ENCODE data around the gene SLC24A5.

SLC24A5 gene

DNA sequence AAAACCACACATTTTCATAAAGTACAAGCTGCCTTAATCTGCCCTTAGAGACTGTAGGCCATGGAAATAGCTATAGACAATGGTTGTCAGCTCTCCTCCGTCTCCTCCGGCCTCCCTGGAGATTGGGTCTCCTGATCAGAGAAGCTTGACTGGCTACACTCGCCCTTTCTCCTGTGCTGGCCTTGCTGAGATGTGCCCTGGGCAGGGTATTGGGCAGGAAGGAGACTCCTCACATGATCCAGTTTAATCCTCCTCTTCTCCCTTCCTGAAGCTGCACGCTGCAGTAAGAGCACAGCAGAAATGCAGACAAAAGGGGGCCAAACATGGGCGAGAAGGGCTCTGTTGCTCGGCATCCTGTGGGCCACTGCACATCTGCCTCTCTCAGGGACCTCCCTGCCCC lies at the start of gene SLC24A5:
Gene SLC24A5 (plus strand): TSS at position 246 of the 400 bp plus-strand sequence. CDS start 55 bp downstream, at position 301.
- no peak for DNase-seq (ENCODE audit: low spot score)

DNA sequence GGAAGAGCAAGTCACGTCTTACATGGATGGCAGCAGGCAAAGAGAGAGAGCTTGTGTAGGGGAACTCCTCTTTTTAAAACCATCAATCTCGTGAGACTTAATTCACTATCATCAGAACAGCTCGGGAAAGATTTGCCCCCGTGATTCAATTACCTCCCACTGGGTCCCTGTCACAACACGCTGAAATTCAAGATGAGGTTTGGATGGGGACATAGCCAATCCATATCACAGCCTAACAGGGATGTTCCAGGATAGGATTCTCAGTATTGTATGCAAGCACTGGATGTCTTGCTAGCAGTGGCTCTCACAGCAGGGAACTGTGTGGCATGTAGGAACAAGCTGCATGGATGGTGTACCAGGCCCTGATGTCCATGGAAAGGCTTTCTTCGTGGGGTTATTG lies 47.8 kb upstream of the SLC24A5 start:
- DNase-seq (ENCODE audit: low spot score): no peak

- DNase-seq (ENCODE audit: low spot score): no peak
Observed at GRCh38 chr15:48073881-48074280, 46.9 kb upstream of the SLC24A5 start.

DNA sequence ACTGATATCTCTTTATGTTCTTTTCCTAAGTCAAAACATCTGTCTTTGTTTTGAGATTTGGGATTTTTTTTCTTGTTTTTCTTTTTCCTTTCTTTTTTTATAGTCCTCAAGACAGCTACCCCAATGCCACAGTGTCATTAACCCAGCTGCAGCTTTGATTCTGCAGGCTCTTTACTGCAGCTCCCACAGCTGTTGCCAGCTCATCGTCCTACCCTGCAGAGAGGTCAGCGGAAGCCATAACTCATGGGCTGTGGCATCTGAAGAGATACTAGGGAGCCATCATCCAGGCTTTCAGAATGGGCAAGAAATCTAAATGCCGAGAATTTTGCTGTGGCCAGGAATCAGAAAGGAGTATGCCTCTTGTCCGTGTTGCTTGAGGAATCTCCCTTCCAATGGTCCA lies 44.3 kb upstream of the SLC24A5 start:
- DNase-seq (ENCODE audit: low spot score): no peak

- DNase-seq (ENCODE audit: low spot score): no peak
Observed at GRCh38 chr15:48077616-48078184, 43.1 kb upstream of the SLC24A5 start.

- DNase-seq (ENCODE audit: low spot score): no peak
Observed at GRCh38 chr15:48084759-48085590, 35.8 kb upstream of the SLC24A5 start.

GRCh38 chr15:48085591-48085930 lies 35.2 kb upstream of the SLC24A5 start:
- no peak for DNase-seq (ENCODE audit: low spot score)

GRCh38 chr15:48086133-48086532 lies 34.7 kb upstream of the SLC24A5 start:
- no peak for DNase-seq (ENCODE audit: low spot score)

- DNase-seq (ENCODE audit: low spot score): no peak
Observed at GRCh38 chr15:48086576-48086975, 34.2 kb upstream of the SLC24A5 start.

- no peak for DNase-seq (ENCODE audit: low spot score)
Observed at GRCh38 chr15:48087844-48088243, 32.9 kb upstream of the SLC24A5 start.

- DNase-seq (ENCODE audit: low spot score): no peak
Observed at GRCh38 chr15:48089702-48090101, 31.1 kb upstream of the SLC24A5 start.

GRCh38 chr15:48090115-48090514 lies 30.7 kb upstream of the SLC24A5 start:
- no peak for DNase-seq (ENCODE audit: low spot score)

DNA sequence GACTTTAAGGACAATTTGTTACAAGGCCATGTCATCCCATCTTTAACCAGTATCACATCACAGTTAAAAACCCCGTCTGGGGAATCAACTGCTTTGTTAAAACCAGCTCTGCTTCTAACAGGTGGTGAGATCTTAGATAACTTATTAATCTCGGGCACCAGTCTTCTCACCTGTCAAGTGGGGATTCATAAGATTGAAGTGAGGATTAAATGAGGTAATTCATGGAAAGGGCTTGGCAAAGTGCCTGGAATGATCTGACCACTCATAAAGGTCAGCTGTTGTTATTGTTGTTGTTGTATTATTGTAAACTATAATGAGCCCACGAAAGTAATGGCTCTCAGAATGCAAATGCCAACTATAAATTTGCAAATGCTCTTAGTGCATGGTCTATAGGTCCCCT lies 30.1 kb upstream of the SLC24A5 start:
- no peak for DNase-seq (ENCODE audit: low spot score)

DNA sequence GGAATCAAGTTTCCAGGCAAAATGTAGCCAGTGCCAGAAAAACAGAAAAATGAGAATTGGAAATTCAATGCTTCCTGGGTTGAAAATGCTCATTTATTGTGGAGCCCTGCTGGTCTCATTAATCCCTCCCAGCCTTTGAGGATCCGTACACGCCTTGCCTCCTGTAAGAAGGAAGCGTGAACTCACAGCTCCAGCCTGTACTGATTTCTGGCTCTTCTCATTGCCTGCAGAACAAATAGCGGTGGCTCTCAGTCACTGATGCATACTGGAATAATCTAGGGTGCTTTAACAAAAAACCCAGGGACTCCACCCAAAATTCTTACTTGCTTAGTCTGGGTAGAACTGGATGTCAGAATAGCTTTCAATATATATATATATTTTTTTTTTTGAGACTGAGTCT lies 29.3 kb upstream of the SLC24A5 start:
- no peak for DNase-seq (ENCODE audit: low spot score)

- no peak for DNase-seq (ENCODE audit: low spot score)
Observed at GRCh38 chr15:48096355-48096786, 24.4 kb upstream of the SLC24A5 start.

GRCh38 chr15:48096813-48097212 lies 24.0 kb upstream of the SLC24A5 start:
- no peak for DNase-seq (ENCODE audit: low spot score)

GRCh38 chr15:48097264-48097663 lies 23.5 kb upstream of the SLC24A5 start:
- DNase-seq (ENCODE audit: low spot score): no peak

DNA sequence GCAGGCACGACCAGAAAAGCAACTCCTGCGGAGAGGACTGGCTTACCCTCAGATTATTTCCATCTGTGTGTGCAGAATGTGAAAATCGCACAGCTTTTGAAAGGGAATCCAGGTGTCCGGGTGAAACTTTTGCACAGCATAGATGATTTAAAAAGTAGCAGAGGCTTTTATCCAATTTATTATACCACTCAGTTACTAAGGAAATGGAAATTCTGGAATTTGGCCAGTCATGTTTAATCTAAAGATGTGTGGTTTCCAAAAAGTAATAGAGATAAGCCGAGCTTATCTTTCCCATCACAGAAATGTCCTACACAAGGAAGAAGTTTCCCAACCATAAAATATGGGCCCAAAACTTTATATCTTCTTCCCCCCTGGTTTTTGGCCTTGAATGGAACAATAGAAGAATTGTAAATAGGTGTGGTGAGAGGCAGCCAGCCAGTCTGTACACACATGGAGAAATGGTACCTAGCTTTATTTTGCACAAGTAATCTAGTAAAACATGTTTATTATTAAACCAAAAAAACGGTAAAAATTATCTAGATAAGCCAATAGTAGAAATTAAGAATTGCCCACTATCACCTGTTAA lies 19.3 kb upstream of the SLC24A5 start:
- DNase-seq (ENCODE audit: low spot score): no peak

DNA sequence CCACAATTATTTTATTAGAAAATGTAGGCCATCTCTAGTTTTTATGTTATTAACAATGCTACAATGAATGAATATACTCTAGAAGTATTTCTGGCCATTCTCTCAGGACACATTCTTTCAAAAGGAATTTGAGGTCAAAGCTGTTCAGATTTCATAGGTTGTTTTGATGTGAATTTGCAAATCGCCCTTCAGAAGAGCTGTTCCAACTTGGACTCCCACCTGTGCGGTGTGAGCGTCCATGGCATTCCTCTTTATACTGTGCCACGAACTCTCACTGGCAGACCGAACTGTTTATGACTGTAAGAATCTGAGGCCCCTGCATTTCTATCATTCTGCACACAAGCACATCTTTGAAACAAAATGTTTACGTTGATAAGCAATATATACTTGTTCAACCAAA lies 18.6 kb upstream of the SLC24A5 start:
- no peak for DNase-seq (ENCODE audit: low spot score)

DNA sequence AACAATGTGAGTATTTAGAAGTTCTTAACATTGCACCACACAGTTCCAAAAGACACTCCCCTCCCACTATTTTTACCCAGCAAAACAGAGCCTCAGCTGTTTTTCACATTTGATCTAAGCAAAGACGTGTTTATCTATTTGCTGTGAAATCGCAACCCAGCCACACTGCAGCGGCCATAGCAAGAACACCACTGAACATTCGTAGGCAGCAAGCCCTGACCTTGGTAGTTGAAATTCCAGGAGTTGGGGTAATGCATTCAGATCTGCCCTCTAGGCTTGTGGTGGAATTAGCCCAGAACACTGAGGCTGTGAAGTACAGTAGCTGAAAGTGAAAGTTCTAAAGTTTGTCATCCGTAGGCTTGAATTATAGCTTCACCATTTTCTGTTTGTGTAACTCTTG lies 17.1 kb upstream of the SLC24A5 start:
- DNase-seq (ENCODE audit: low spot score): no peak

DNA sequence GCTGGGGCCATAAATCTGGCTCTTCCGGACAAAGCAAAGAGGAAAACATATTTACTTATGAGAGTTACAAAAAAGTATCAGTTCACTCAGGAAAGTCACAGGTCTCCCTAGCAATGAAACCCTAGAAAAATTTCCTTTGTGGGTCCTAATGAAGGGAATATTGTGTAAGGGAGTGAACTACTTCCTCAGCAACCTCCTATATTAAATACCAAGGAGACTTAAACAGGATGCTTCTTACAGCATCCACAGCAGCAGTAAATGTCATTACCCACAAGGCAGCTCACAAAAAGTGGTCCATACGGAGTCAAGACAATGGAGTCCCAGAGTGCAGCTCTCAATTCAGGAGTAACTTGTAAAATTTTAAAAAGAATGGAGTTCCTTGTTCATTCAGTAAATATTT lies 14.9 kb upstream of the SLC24A5 start:
- no peak for DNase-seq (ENCODE audit: low spot score)

GRCh38 chr15:48109212-48109611 lies 11.6 kb upstream of the SLC24A5 start:
- DNase-seq (ENCODE audit: low spot score): no peak

GRCh38 chr15:48109856-48110531 lies 10.8 kb upstream of the SLC24A5 start:
- no peak for DNase-seq (ENCODE audit: low spot score)
